ENCODE results near the gene MED26. TPM values are rescaled to one million over a fixed set of nuclear protein-coding genes. Genes with fewer than 3 reads are reported as not detected.
A peak's percentile ranks its signal among the peaks of the same experiment; 100 is the strongest.

MED26 gene
- total and polyA plus RNA-seq, 2 of the 8 experiments (the other 6 are each of a cell fraction or from before 2014, with no cell fraction given): 5.3 to 10.7 TPM

- Histone ChIP-seq H2BK15ac (ENCODE audit: low read length) (no peak overlapping the region), H3K18ac (ENCODE audit: extremely low read depth, low read length) (no peak overlapping the region), H2BK12ac (ENCODE audit: low read depth, low read length) (no peak overlapping the region), H4K5ac (ENCODE audit: insufficient read length, low read depth, low read length) (no peak overlapping the region), H3K9me3 (ENCODE audit: insufficient read depth in 2 of 2, low read depth in 1 of 2, low read length in 1 of 2) (no peaks in the 10 kb centered on the region), H4K20me1 (replicated peaks in 1 of 2; ENCODE audit: control insufficient read depth in 1 of 2, insufficient read depth in 2 of 2, low read length in 2 of 2) (peaks cover 28 to 43% of the 10 kb centered on the region in 2 experiments), H2BK5ac (ENCODE audit: low read depth, low read length) (no peak overlapping the region), H2AK5ac (ENCODE audit: low read depth, low read length) (no peak overlapping the region), H2BK20ac (ENCODE audit: low read length) (no peak overlapping the region), H3K4me1 (replicated peaks in 1 of 4; ENCODE audit: control insufficient read depth in 3 of 4, insufficient read depth in 4 of 4, low read length in 3 of 4) (peaks cover 0 to 34% (median 21%) of the 10 kb centered on the region in 4 experiments; a peak in 6 of 7 replicates), H2AFZ (ENCODE audit: low read length) (no peak overlapping the region), H3K79me2 (ENCODE audit: control insufficient read depth in 1 of 2, insufficient read depth in 2 of 2, low read length in 2 of 2) (peaks cover 10 to 92% of the 10 kb centered on the region in 2 experiments; a peak in 3 of 4 replicates), H3K27ac (ENCODE audit: low read depth, low read length) (no peak overlapping the region), H3K36me3 (ENCODE audit: control insufficient read depth in 2 of 4, insufficient read depth in 4 of 4, low read length in 3 of 4) (peaks cover 0 to 4% (median 0%) of the 10 kb centered on the region in 4 experiments; a peak in 2 of 8 replicates), H3K56ac (replicated peaks; ENCODE audit: insufficient read length, low read depth, low read length) (no peak overlapping the region), H2BK120ac (replicated peaks; ENCODE audit: low read depth, low read length) (no peak overlapping the region), H3K23me2 (ENCODE audit: low read depth, low read length) (no peaks in the 10 kb centered on the region), H3K27me3 (replicated peaks in 1 of 4; ENCODE audit: control insufficient read depth in 3 of 4, extremely low read depth in 1 of 4, insufficient read depth in 3 of 4, low read length in 3 of 4) (no peaks in the 10 kb centered on the region), H3K4ac (replicated peaks; ENCODE audit: insufficient read length, low read depth, low read length) (no peak overlapping the region), H4K91ac (replicated peaks; ENCODE audit: insufficient read length, low read length) (no peak overlapping the region), H3K4me2 (ENCODE audit: insufficient read depth in 1 of 2, low read depth in 2 of 2, low read length in 2 of 2) (no peak overlapping the region), H3K79me1 (ENCODE audit: low read depth, low read length) (peaks cover 48% of the 10 kb centered on the region), H3K14ac (ENCODE audit: insufficient read length) (no peak overlapping the region), H3K4me3 (ENCODE audit: extremely low read depth in 1 of 4, insufficient read depth in 2 of 4, low read depth in 3 of 4, low read length in 4 of 4) (no peak overlapping the region), H3K9ac (replicated peaks in 1 of 4; ENCODE audit: extremely low read depth in 1 of 4, low read depth in 3 of 4, low read length in 3 of 4) (no peak overlapping the region), H3K23ac (ENCODE audit: insufficient read length) (no peak overlapping the region), H4K8ac (ENCODE audit: extremely low read depth, insufficient read depth, low read length) (peak overlapping the region; percentile 16; the same call in 1 of the 2 replicates)
- POLR2A ChIA-PET (ENCODE audit: partially characterized antibody): interaction anchor here (1.5 to 5.9 kb wide), 2 partner anchors 9 to 11 kb away, joined by 4 to 58 read pairs; partner anchors contain the start of gene SLC35E1
- 91% methylated on average over 10 of the region's 10 CpGs; no CpG with 5 or more reads in 1 of the 2 experiments for WGBS, 2 experiments (ENCODE audit: extremely low coverage in 1 of 2, insufficient coverage in 1 of 2, insufficient read length in 1 of 2, insufficient replicate concordance in 2 of 2, low coverage in 1 of 2, low lambda C conversion rate in 2 of 2, missing lambda C conversion rate in 1 of 2)
- FAIRE-seq (no peak), DNase-seq (ENCODE audit: low read depth in 1 of 2, low spot score in 2 of 2) (no peak)
- CTCF ChIA-PET (ENCODE audit: partially characterized antibody): interaction anchor here (0.6 to 3.1 kb wide), 7 partner anchors 9 to 89 kb away, joined by 3 to 12 read pairs (median 3); no protein-coding TSS in a partner anchor
- TF ChIP-seq CTBP2 (IDR thresholded peaks at IDR 0.05; ENCODE audit: borderline replicate concordance, insufficient read depth, insufficient read length, low read length) (no peak), E2F6 (IDR thresholded peaks at IDR 0.05) (no peak), CEBPB (IDR thresholded peaks at IDR 0.05; ENCODE audit: low read depth, low read length) (no peak), FOSL1 (IDR thresholded peaks at IDR 0.05; ENCODE audit: insufficient read depth, low read depth, low read length) (no peak), JUND (IDR thresholded peaks at IDR 0.05; ENCODE audit: low read length) (no peak), PHF8 (conservative IDR thresholded peaks at IDR 0.05; ENCODE audit: low read depth, low read length) (no peak), TAF7 (optimal IDR thresholded peaks at IDR 0.05; ENCODE audit: borderline replicate concordance, low read depth, low read length) (no peak), YY1 (IDR thresholded peaks at IDR 0.05; ENCODE audit: low read depth, low read length) (no peak), ASH2L (IDR thresholded peaks at IDR 0.05; ENCODE audit: low read length) (no peak), POLR2A (IDR thresholded peaks at IDR 0.05; ENCODE audit: control extremely low read depth in 1 of 2, low read depth in 2 of 2, low read length in 2 of 2) (no peak)
- TF ChIP-seq, protein P1, sequence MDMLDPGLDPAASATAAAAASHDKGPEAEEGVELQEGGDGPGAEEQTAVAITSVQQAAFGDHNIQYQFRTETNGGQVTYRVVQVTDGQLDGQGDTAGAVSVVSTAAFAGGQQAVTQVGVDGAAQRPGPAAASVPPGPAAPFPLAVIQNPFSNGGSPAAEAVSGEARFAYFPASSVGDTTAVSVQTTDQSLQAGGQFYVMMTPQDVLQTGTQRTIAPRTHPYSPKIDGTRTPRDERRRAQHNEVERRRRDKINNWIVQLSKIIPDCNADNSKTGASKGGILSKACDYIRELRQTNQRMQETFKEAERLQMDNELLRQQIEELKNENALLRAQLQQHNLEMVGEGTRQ (IDR thresholded peaks at IDR 0.05; ENCODE audit: low read length): no peak
These were observed 45.3 kb downstream of the MED26 start for GRCh38 chr19:16582486-16583261.

Data from H1 (cell line).